GM12878 (cell line): ENCODE results near the gene EPHB1. TPM values are rescaled to one million over a fixed set of nuclear protein-coding genes. Genes with fewer than 3 reads are reported as not detected.

Experiments used
- BHLHE40 ChIP-seq, 2 experiments: fragments of 450-650 bp in 1 of 2; IDR thresholded peaks; 2 replicates each; pipeline ENCODE4 v1.6.1; 2011 to 2017; ENCODE audit warnings: low read depth in 2 of 2, borderline replicate concordance in 1 of 2, improper control_type of control experiment in 1 of 2, low read length in 1 of 2, mild to moderate bottlenecking in 1 of 2
- CTCF ChIP-seq, 3 experiments: IDR thresholded peaks in 2 of 3; conservative IDR thresholded peaks in 1 of 3; 2 replicates each; pipeline ENCODE4 v1.5.1; 2011; ENCODE audit warnings: low read depth in 3 of 3, low read length in 3 of 3, mild to moderate bottlenecking in 3 of 3, control low read depth in 2 of 3, moderate library complexity in 2 of 3, inconsistent platforms in 1 of 3, mixed read lengths in 1 of 3; ENCODE audit not compliant: control insufficient read depth in 2 of 3, insufficient read depth in 1 of 3; ENCODE audit errors: extremely low read depth in 1 of 3
- EED ChIP-seq: sonication (generic); IDR thresholded peaks from 2 replicates; pipeline ENCODE4 v1.6.1; 2016; ENCODE audit warnings: antibody characterized with exemption, low read depth
- HDAC2 ChIP-seq: fragments of 200-600 bp; sonication (generic); IDR thresholded peaks from 2 replicates; pipeline ENCODE4 v1.6.1; 2017
- IKZF1 ChIP-seq: fragments of 450-650 bp; conservative IDR thresholded peaks from 2 replicates; pipeline ENCODE4 v1.6.1; 2017; ENCODE audit warnings: antibody characterized with exemption, mild to moderate bottlenecking
- IKZF2 ChIP-seq, 2 experiments: fragments of 450-650 bp; IDR thresholded peaks; 2 replicates each; pipeline ENCODE4 v1.6.1; 2017; ENCODE audit warnings: mild to moderate bottlenecking in 2 of 2, moderate library complexity in 2 of 2
- MXI1 ChIP-seq: fragments of 150-350 bp; IDR thresholded peaks from 2 replicates; pipeline ENCODE4 v1.6.1; 2011; ENCODE audit warnings: low read depth, mild to moderate bottlenecking, inconsistent platforms, low read length, improper control_type of control experiment
- NFYB ChIP-seq: IDR thresholded peaks from 2 replicates; pipeline ENCODE4 v1.6.1; 2011; ENCODE audit warnings: low read depth, mild to moderate bottlenecking, low read length, improper control_type of control experiment, moderate library complexity; ENCODE audit not compliant: insufficient read depth
- NR2C1 ChIP-seq: fragments of 450-650 bp; IDR thresholded peaks from 2 replicates; pipeline ENCODE4 v1.6.1; 2017; ENCODE audit warnings: antibody characterized with exemption, mild to moderate bottlenecking, moderate library complexity
- PKNOX1 ChIP-seq: fragments of 450-650 bp; IDR thresholded peaks from 2 replicates; pipeline ENCODE4 v1.6.1; 2016; ENCODE audit warnings: mild to moderate bottlenecking
- SKIL ChIP-seq: fragments of 450-650 bp; IDR thresholded peaks from 2 replicates; pipeline ENCODE4 v1.6.1; 2017; ENCODE audit warnings: mild to moderate bottlenecking, low read depth, inconsistent platforms; ENCODE audit not compliant: poor library complexity, severe bottlenecking
- SMC3 ChIP-seq: IDR thresholded peaks from 2 replicates; pipeline ENCODE4 v1.6.1; 2011; ENCODE audit warnings: low read length, improper control_type of control experiment, borderline replicate concordance
- SP1 ChIP-seq: IDR thresholded peaks from one replicate; pipeline ENCODE4 v1.6.1; 2011; ENCODE audit warnings: low read depth, low read length
- TCF12 ChIP-seq: IDR thresholded peaks from 2 replicates; pipeline ENCODE4 v1.6.1; 2011; ENCODE audit warnings: low read depth, mild to moderate bottlenecking, low read length
- USF1 ChIP-seq: IDR thresholded peaks from 2 replicates; pipeline ENCODE4 v1.6.1; 2011; ENCODE audit warnings: borderline replicate concordance, low read depth, mild to moderate bottlenecking, moderate library complexity, mixed read lengths, low read length; ENCODE audit not compliant: insufficient read depth; ENCODE audit errors: extremely low read length
- YY1 ChIP-seq: IDR thresholded peaks from 2 replicates; pipeline ENCODE4 v1.6.1; 2011; ENCODE audit warnings: low read depth, mild to moderate bottlenecking, low read length
- ZNF687 ChIP-seq: fragments of 450-650 bp; IDR thresholded peaks from 2 replicates; pipeline ENCODE4 v1.6.1; 2017; ENCODE audit warnings: mild to moderate bottlenecking, moderate library complexity
- ZSCAN29 ChIP-seq: fragments of 450-650 bp; IDR thresholded peaks from 2 replicates; pipeline ENCODE4 v1.6.1; 2017; ENCODE audit warnings: mild to moderate bottlenecking, moderate library complexity
- ZZZ3 ChIP-seq: IDR thresholded peaks from 2 replicates; pipeline ENCODE4 v1.6.1; 2011; ENCODE audit warnings: low read depth; ENCODE audit not compliant: control insufficient read depth, insufficient read length
- polyA plus RNA-seq, 11 experiments: library from polyadenylated mRNA; depleted of rRNA in 4 of 11; unstranded in 6 of 11; stranded (reverse) in 5 of 11; fragments of >200 nt; fragmentation: Nextera tagmentation in 4 of 11; fragmentation: Illumina TruSeq in 1 of 11; extraction: Ambion mirVana in 4 of 11; extraction: Trizol in 1 of 11; gene quantifications; 1 replicate in 1 of 11; 2 replicates in 10 of 11; pipeline versions ENCODE4 v1.2.1 to v1.2.3, GENCODE V29; 2011 to 2016; ENCODE audit warnings: inconsistent platforms in 2 of 11, missing spikeins in 2 of 11, low read depth in 1 of 11
- total RNA-seq, 4 experiments: library from RNA; depleted of rRNA in 3 of 4; stranded (reverse); fragments of >200 nt in 3 of 4; fragmentation: Illumina TruSeq in 1 of 4; extraction: Trizol in 1 of 4; gene quantifications; 2 replicates each; pipeline versions ENCODE4 v1.2.1 to v1.2.3, GENCODE V29; 2013 to 2021

EPHB1 gene
- total and polyA plus RNA-seq, 10 of the 15 experiments (the other 5 are each of a cell fraction or from before 2014, with no cell fraction given), result 0.33 to 23.8 (median 1.2) TPM

DNA sequence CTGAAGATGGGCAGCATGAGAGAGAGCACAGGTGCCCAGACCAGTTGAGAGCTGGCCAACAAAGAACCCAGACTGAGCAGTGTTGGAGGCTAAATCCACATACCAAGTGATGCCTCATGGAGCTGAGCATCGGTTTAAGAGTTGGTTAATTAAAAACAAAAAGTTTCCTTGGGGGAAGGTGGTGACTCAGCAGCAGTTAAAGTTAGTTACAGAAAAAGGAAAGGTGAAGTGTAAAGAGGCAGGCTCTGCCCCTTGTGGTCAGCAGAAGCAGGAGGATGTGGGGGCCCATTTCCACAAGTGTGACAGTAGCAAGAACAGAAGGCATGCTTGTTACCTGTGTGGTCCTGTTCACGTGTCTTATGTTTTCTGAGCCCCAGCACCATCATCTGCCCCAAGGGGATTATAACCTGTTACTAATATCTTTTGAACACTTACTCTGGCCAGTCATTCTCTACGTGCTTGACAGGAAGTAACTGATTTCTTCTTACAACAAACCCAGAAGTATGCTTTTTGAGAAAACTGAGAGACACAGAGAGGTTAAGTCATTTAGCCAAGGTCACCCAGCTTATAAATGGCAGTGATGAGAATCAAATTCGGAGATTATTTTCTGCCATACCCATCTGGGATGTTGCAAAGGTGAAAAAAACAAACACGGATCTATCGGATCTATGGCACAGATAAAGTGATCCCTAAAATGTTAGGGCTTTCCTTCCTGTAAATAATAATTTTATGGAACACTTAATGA, 91.0 kb downstream of the EPHB1 start (continued):
- peak; percentile 96 for TF ChIP-seq BHLHE40 (IDR thresholded peaks at IDR 0.05; ENCODE audit: borderline replicate concordance in 1 of 2, low read depth in 2 of 2, low read length in 1 of 2)
- TF ChIP-seq IKZF1, result peak; percentile 92
- TF ChIP-seq PKNOX1, result peak; percentile 14; the same call in 1 of the 2 replicates
- TF ChIP-seq MXI1, result peak; percentile 82; the same call in 1 of the 2 replicates
- TF ChIP-seq ZZZ3, result no peak
- peak; percentile 69 for TF ChIP-seq NFYB
- peak; percentile 79 for TF ChIP-seq ZNF687
- peak; percentile 17; the same call in 1 of the 2 replicates for TF ChIP-seq YY1
- TF ChIP-seq EED, result no peak
- TF ChIP-seq IKZF2 (IDR thresholded peaks at IDR 0.05), result peak; percentile 94 to 95
- peak; percentile 26; the same call in 1 of the 2 replicates for TF ChIP-seq SMC3
- peak; percentile 34 for TF ChIP-seq USF1
- peak; percentile 33 to 51 (median 41); a peak in 4 of 6 replicates for TF ChIP-seq CTCF (IDR thresholded peaks at IDR 0.05 in 2 of 3, conservative IDR thresholded peaks at IDR 0.05 in 1 of 3; ENCODE audit: control insufficient read depth in 2 of 3, extremely low read depth in 1 of 3, insufficient read depth in 1 of 3, low read depth in 3 of 3, low read length in 3 of 3)
- no peak; the same call in 1 of the 2 replicates for TF ChIP-seq ZSCAN29
- 0 out of 2 replicates have a peak, but pooled peaks have one; percentile 10 for TF ChIP-seq TCF12
- peak; percentile 81 for TF ChIP-seq SKIL
- TF ChIP-seq HDAC2, result 0 out of 2 replicates have a peak, but pooled peaks have one; percentile 68
- no peak for TF ChIP-seq NR2C1
- TF ChIP-seq SP1, result peak; percentile 27
